MM.1S (cell line): Measurements from ENCODE around the gene IFITM5.

Source experiments
- DNase-seq: peaks from one replicate; pipeline ENCODE4 v3.0.0-alpha.2; 2015
- H2AFZ ChIP-seq: fragments of 300-600 bp; sonication (generic); 2 replicates; pipeline ENCODE4 v1.6.0; 2016; ENCODE audit warnings: antibody characterized with exemption, low read length
- H3F3A ChIP-seq: fragments of 300-600 bp; sonication (generic); 2 replicates; pipeline ENCODE4 v1.6.1; 2016; ENCODE audit warnings: mild to moderate bottlenecking, antibody characterized with exemption, low read length, moderate library complexity, mixed read lengths; ENCODE audit not compliant: insufficient read depth
- H3K27ac ChIP-seq: fragments of 300-600 bp; sonication (generic); 2 replicates; pipeline ENCODE4 v1.5.1; 2016; ENCODE audit warnings: mild to moderate bottlenecking, low read length
- H3K27me3 ChIP-seq: fragments of 300-600 bp; sonication (generic); replicated peaks from 2 replicates; pipeline ENCODE4 v1.6.0; 2016; ENCODE audit warnings: low read length; ENCODE audit not compliant: insufficient read depth
- H3K36me3 ChIP-seq: fragments of 300-600 bp; sonication (generic); replicated peaks from 2 replicates; pipeline ENCODE4 v1.6.1; 2016; ENCODE audit warnings: mild to moderate bottlenecking, low read length, mixed read lengths; ENCODE audit not compliant: insufficient read depth
- H3K4me1 ChIP-seq: fragments of 300-600 bp; sonication (generic); 2 replicates; pipeline ENCODE4 v1.6.1; 2016; ENCODE audit warnings: low read length, mixed read lengths
- H3K4me2 ChIP-seq: fragments of 300-600 bp; sonication (generic); 2 replicates; pipeline ENCODE4 v1.6.0; 2016; ENCODE audit warnings: low read depth, low read length
- H3K4me3 ChIP-seq: fragments of 300-600 bp; sonication (generic); 2 replicates; pipeline ENCODE4 v1.5.1; 2016; ENCODE audit warnings: low read length, mixed read lengths
- H3K79me2 ChIP-seq: fragments of 300-600 bp; sonication (generic); 2 replicates; pipeline ENCODE4 v1.6.1; 2016; ENCODE audit warnings: mixed run types, low read length, mixed read lengths
- H3K9ac ChIP-seq: fragments of 300-600 bp; sonication (generic); 2 replicates; pipeline ENCODE4 v1.6.1; 2016; ENCODE audit warnings: low read length, mixed read lengths
- H3K9me2 ChIP-seq: fragments of 300-600 bp; sonication (generic); replicated peaks from 2 replicates; pipeline ENCODE4 v1.6.1; 2016; ENCODE audit warnings: mild to moderate bottlenecking, low read length, mixed read lengths; ENCODE audit not compliant: insufficient read depth
- H3K9me3 ChIP-seq: fragments of 300-600 bp; sonication (generic); replicated peaks from 2 replicates; pipeline ENCODE4 v1.6.1; 2016; ENCODE audit warnings: mild to moderate bottlenecking, low read length, mixed read lengths; ENCODE audit not compliant: insufficient read depth
- H4K20me1 ChIP-seq: fragments of 300-600 bp; sonication (generic); 2 replicates; pipeline ENCODE4 v1.6.1; 2016; ENCODE audit warnings: mild to moderate bottlenecking, low read length, moderate library complexity, mixed read lengths; ENCODE audit not compliant: insufficient read depth
- CTCF ChIP-seq: fragments of 300-600 bp; sonication (generic); IDR thresholded peaks from 2 replicates; pipeline ENCODE4 v1.5.1; 2016; ENCODE audit warnings: antibody characterized with exemption, low read length, mixed read lengths
- EZH2 ChIP-seq: fragments of 300-600 bp; sonication (generic); optimal IDR thresholded peaks from 2 replicates; pipeline ENCODE3; 2017; ENCODE audit warnings: low read depth, mild to moderate bottlenecking, antibody characterized with exemption, low read length, mixed read lengths
- EZH2phosphoT487 ChIP-seq: fragments of 300-600 bp; sonication (generic); IDR thresholded peaks from 2 replicates; pipeline ENCODE4 v1.6.1; 2018; ENCODE audit warnings: antibody characterized with exemption, low read length

The IFITM5 gene

DNA sequence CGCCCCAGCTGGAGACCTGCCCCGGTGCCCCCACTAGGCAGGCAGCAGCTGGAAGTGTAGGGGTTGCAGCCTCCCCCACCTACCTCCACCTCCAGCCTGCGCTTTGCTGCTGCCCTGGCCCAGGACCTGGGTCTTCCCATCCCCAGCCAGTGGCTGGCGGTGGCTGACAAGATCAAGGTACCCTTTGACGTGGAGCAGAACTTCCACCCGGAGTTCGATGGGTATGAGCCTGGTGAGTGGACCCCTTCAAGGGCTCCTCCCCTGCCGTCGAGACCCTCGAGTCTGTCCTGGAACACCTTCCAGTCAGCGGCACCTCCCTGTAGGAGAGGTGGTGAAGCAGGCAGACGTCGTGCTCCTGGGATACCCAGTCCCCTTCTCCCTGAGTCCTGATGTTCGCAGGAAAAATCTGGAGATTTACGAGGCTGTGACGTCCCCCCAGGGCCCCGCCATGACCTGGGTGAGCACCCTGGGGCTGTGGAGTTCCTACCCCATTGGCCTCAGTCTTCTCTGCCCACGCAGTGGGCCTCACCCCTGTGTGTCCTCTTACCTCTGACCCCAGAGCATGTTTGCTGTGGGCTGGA lies 6.0 kb downstream of the IFITM5 start:
- Histone ChIP-seq H3F3A (no peaks in the 10 kb centered on the region), H3K9me2 (no peaks in the 10 kb centered on the region), H3K9ac (no peak overlapping the region), H3K4me1 (no peaks in the 10 kb centered on the region), H2AFZ (no peak overlapping the region), H3K4me3 (no peak overlapping the region), H3K79me2 (no peaks in the 10 kb centered on the region), H3K9me3 (no peaks in the 10 kb centered on the region), H4K20me1 (no peaks in the 10 kb centered on the region), H3K36me3 (no peaks in the 10 kb centered on the region), H3K4me2 (no peak overlapping the region), H3K27me3 (peaks cover 10% of the 10 kb centered on the region), H3K27ac (no peak overlapping the region)
- no peak for TF ChIP-seq CTCF
- no peak for DNase-seq

DNA sequence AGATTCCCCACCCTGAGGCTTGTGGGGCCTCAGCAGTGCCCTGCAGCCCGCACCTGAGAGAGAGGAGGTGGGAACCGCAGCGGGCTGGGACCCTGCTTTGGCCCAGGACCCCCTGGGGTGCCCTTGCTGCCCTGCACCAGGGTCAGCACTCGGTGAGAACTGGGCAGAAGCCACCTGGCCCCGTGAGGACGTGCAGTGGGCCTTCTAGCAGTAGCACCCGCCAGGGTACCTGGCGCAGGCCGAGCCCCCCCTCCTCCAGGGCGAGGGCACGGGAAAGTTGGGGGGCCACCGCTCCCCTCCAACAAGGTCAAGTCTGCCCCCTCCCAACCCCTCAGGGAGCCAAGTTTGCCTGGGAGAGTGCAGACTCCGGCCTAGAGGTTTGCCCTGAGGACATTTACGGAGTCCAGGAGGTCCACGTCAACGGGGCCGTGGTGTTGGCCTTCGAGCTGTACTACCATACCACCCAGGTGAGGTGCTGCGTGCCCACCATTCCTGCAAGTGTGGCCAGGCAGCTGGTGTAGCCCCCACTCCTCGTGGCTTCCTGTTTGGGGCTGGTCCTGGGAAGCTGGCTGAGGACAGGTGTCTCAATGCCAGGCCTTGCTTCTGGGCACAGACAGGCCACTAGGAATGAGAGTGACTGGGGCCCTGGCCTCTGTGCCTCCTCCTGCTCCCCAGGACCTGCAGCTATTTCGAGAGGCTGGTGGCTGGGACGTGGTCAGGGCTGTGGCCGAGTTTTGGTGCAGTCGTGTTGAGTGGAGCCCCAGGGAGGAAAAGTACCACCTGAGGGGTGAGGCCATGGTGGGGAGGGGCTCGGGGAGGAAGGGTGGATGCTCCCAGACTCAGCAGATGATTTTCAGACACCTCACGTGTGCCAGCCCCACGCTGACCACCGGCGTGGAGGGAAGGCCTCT lies 6.9 kb downstream of the IFITM5 start:
- no peaks in the 10 kb centered on the region for H3K9me3 ChIP-seq

DNA sequence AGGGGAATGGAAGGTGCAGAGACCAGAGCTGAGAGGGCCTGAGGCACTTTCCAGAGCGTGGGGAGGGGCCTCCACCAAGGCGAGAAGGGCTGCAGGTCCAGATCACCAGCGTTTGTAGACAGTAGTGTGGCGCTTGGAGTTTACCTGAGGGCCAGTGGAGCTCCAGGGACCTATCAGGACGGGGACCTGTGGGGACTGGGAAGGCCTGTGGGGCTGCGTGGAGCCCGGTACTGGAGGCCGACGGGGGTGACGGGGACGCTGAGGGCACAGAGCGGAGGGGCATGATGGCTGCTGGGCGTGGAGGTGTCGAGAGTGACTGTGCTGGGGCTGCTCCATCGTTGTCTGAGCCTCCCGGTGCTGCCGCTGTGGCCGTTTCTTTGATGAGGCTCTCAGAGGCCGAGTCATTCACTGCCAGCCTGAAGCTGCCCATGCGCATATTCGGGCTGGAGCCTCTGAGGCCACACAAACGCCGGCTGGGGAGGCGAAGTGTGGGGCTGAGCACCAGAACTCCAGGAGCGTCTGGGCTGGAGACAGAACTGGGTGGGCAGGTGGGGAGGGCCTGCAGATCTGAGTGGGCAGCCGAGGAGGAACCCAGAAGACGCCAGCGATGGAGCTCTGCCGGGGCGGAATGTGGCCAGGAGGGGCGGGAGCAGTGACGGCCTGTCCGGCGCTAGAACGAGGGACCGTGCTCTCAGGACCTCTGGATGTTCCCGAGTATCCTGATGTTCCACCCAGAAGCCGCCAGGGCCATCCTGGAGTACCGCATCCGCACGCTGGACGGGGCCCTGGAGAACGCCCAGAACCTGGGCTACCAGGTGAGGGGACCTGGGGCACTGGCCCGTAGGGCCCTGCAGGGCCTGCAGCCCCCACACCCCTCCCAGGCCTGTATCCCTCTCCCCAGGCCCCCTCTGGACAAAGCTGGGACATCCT lies 7.8 kb downstream of the IFITM5 start:
- peaks cover 21% of the 10 kb centered on the region for H3K27me3 ChIP-seq
- no peak overlapping the region for H2AFZ ChIP-seq
- no peak overlapping the region for H3K4me2 ChIP-seq
- H3K36me3 ChIP-seq = no peaks in the 10 kb centered on the region
- H4K20me1 ChIP-seq = no peaks in the 10 kb centered on the region
- H3K79me2 ChIP-seq = no peaks in the 10 kb centered on the region
- H3K4me3 ChIP-seq = no peak overlapping the region
- H3K27ac ChIP-seq = no peak overlapping the region
- H3K9me2 ChIP-seq = no peaks in the 10 kb centered on the region
- H3K4me1 ChIP-seq = no peaks in the 10 kb centered on the region
- H3K9ac ChIP-seq = no peak overlapping the region
- no peak for TF ChIP-seq EZH2
- no peak for TF ChIP-seq EZH2phosphoT487
- no peak for TF ChIP-seq CTCF
- H3F3A ChIP-seq = no peaks in the 10 kb centered on the region
- DNase-seq = no peak
- no peaks in the 10 kb centered on the region for H3K9me3 ChIP-seq

More for the DNA sequence above, 6.9 kb downstream of the IFITM5 start:
- Histone ChIP-seq H4K20me1 (no peaks in the 10 kb centered on the region), H3K9me2 (no peaks in the 10 kb centered on the region), H3K79me2 (no peaks in the 10 kb centered on the region), H3K27me3 (peaks cover 16% of the 10 kb centered on the region), H3K4me3 (no peak overlapping the region), H3K4me1 (no peaks in the 10 kb centered on the region), H3K27ac (no peak overlapping the region), H2AFZ (no peak overlapping the region), H3F3A (no peaks in the 10 kb centered on the region), H3K36me3 (no peaks in the 10 kb centered on the region), H3K4me2 (no peak overlapping the region), H3K9ac (no peak overlapping the region)
- TF ChIP-seq EZH2 (no peak), EZH2phosphoT487 (no peak), CTCF (no peak)
- no peak for DNase-seq
